ENCODE data around the gene FUBP3. TPM values are rescaled to one million over a fixed set of nuclear protein-coding genes. Genes with fewer than 3 reads are reported as not detected.

Gene FUBP3
- 24.4 and 25.7 TPM in 2 replicates for total RNA-seq

GRCh38 chr9:130578865-130579737, at the start of gene FUBP3:
Gene FUBP3 (plus strand): TSS chr9:130579577. CDS start chr9:130579681, 104 bp downstream.

GRCh38 chr9:130664251-130665028, 85.1 kb downstream of the FUBP3 start, which contains the start of gene PRDM12:
Gene PRDM12 (plus strand): TSS chr9:130664594. CDS start chr9:130664654, 60 bp downstream.

Other genes starting within 250 kb of the FUBP3 start
- 26.6 and 113 TPM in 2 replicates for gene ASS1, start 134.6 kb upstream of the FUBP3 start, total RNA-seq
- gene PRDM12, start 85.0 kb downstream of the FUBP3 start, total RNA-seq: not detected in 2 replicates
- gene EXOSC2, start 114.2 kb downstream of the FUBP3 start, total RNA-seq: 22.0 and 42.1 TPM in 2 replicates